HL-60 (cell line): ENCODE measurements around the gene GABRE.
"Not testable (repeated sequence)": the region's sequence is repeated elsewhere in the genome, so short reads cannot be mapped to it uniquely, and the experiment has no call there.

Experiments
- DNase-seq, 2 experiments: peaks; one replicate each; pipeline ENCODE4 v3.0.0-alpha.2; 2010 to 2020; ENCODE audit warnings: low read depth in 1 of 2, low spot score in 1 of 2
- H3K27ac ChIP-seq: fragments of 250-450 bp; sonication (Bioruptor Pico); replicated peaks from 2 replicates; pipeline ENCODE4 v1.5.1; 2020; ENCODE audit warnings: mild to moderate bottlenecking, moderate library complexity
- H3K27me3 ChIP-seq: fragments of 250-450 bp; sonication (Bioruptor Pico); 2 replicates; pipeline ENCODE4 v1.5.1; 2021; ENCODE audit warnings: mild to moderate bottlenecking, moderate library complexity; ENCODE audit not compliant: insufficient read depth, poor library complexity, severe bottlenecking
- H3K4me3 ChIP-seq: replicated peaks from 2 replicates; pipeline ENCODE4 v1.5.1; 2011; ENCODE audit warnings: mild to moderate bottlenecking, control low read depth, low read length; ENCODE audit not compliant: insufficient read depth
- CTCF ChIP-seq: IDR thresholded peaks from one replicate; pipeline ENCODE4 v1.5.1; 2011; ENCODE audit warnings: low read length, control low read depth, inconsistent platforms; ENCODE audit not compliant: insufficient read depth
- GABPA ChIP-seq: IDR thresholded peaks from 2 replicates; pipeline ENCODE4 v1.6.1; 2012; ENCODE audit warnings: low read depth
- POLR2AphosphoS5 ChIP-seq: IDR thresholded peaks from 2 replicates; pipeline ENCODE4 v1.6.1; 2012; ENCODE audit warnings: low read depth
- REST ChIP-seq: IDR thresholded peaks from 2 replicates; pipeline ENCODE4 v1.6.1; 2012; ENCODE audit warnings: low read depth; ENCODE audit not compliant: insufficient replicate concordance
- SPI1 ChIP-seq: IDR thresholded peaks from 2 replicates; pipeline ENCODE4 v1.6.1; 2012; ENCODE audit warnings: low read depth, mild to moderate bottlenecking, borderline replicate concordance

Gene GABRE

GRCh38 chrX:151920530-151920929, 53.9 kb downstream of the GABRE start:
- DNase-seq: no peak
- Histone ChIP-seq H3K27ac (no peak overlapping the region), H3K4me3 (no peak overlapping the region), H3K27me3 (no peaks in the 10 kb centered on the region)
- no peak for TF ChIP-seq GABPA
- TF ChIP-seq SPI1: no peak
- TF ChIP-seq CTCF: no peak
- no peak for TF ChIP-seq REST
- TF ChIP-seq POLR2AphosphoS5: no peak

- Histone ChIP-seq H3K4me3 (no peak overlapping the region), H3K27ac (no peak overlapping the region), H3K27me3 (no peaks in the 10 kb centered on the region)
- no peak for TF ChIP-seq REST
- TF ChIP-seq SPI1: no peak
- no peak for TF ChIP-seq POLR2AphosphoS5
- no peak for TF ChIP-seq GABPA
- no peak for TF ChIP-seq CTCF
- DNase-seq: no peak
Measured at GRCh38 chrX:151920101-151920500, 54.4 kb downstream of the GABRE start.

- no peak overlapping the region for H3K4me3 ChIP-seq
- TF ChIP-seq GABPA (no peak), CTCF (no peak), REST (no peak), POLR2AphosphoS5 (no peak), SPI1 (no peak)
- no peak overlapping the region for H3K27ac ChIP-seq
- no peaks in the 10 kb centered on the region for H3K27me3 ChIP-seq
- no peak for DNase-seq
Measured at GRCh38 chrX:151919610-151920009, 54.9 kb downstream of the GABRE start.

GRCh38 chrX:151918736-151919135, 55.7 kb downstream of the GABRE start:
- not testable (repeated sequence) for DNase-seq, H3K4me3 ChIP-seq, H3K27ac ChIP-seq

More at GRCh38 chrX:151918736-151919135, 55.7 kb downstream of the GABRE start:
- not testable (repeated sequence) for H3K27me3 ChIP-seq
